Parathyroid adenoma (tissue), 2 donors: Measurements from ENCODE around the gene PPP6C.

Experiments
- H2AFZ ChIP-seq: fragments of 300-600 bp; sonication (generic); one replicate; pipeline ENCODE4 v1.7.0; 2017; ENCODE audit warnings: antibody characterized with exemption, mild to moderate bottlenecking
- H3K27ac ChIP-seq: fragments of 300-600 bp; sonication (generic); one replicate; pipeline ENCODE4 v1.7.0; 2017
- H3K27me3 ChIP-seq: fragments of 300-600 bp; sonication (generic); one replicate; pipeline ENCODE4 v1.7.0; 2017; ENCODE audit warnings: low read length; ENCODE audit not compliant: control insufficient read depth, insufficient read depth
- H3K36me3 ChIP-seq: fragments of 300-600 bp; sonication (generic); one replicate; pipeline ENCODE4 v1.7.0; 2017; ENCODE audit warnings: low read length; ENCODE audit not compliant: control insufficient read depth, insufficient read depth
- H3K4me1 ChIP-seq: fragments of 300-600 bp; sonication (generic); one replicate; pipeline ENCODE4 v1.7.0; 2017; ENCODE audit warnings: control low read depth
- H3K4me2 ChIP-seq: fragments of 300-600 bp; sonication (generic); one replicate; pipeline ENCODE4 v1.7.0; 2017; ENCODE audit warnings: low read length
- H3K4me3 ChIP-seq: fragments of 300-600 bp; sonication (generic); one replicate; pipeline ENCODE4 v1.7.0; 2017; ENCODE audit warnings: low read depth, low read length
- H3K79me2 ChIP-seq: fragments of 300-600 bp; sonication (generic); one replicate; pipeline ENCODE4 v1.7.0; 2017; ENCODE audit warnings: control low read depth
- H3K9ac ChIP-seq: fragments of 300-600 bp; sonication (generic); one replicate; pipeline ENCODE4 v1.7.0; 2017; ENCODE audit warnings: mild to moderate bottlenecking
- H3K9me3 ChIP-seq: fragments of 300-600 bp; sonication (generic); one replicate; pipeline ENCODE4 v1.7.0; 2017; ENCODE audit warnings: low read length; ENCODE audit not compliant: control insufficient read depth
- TF ChIP-seq, protein P1 (sequence below): fragments of 300-600 bp; sonication (generic); IDR thresholded peaks from one replicate; pipeline ENCODE4 v1.7.0; 2017; ENCODE audit warnings: antibody characterized with exemption, mild to moderate bottlenecking
- donor health status: primary hyperparathyroidism.

PPP6C gene

DNA sequence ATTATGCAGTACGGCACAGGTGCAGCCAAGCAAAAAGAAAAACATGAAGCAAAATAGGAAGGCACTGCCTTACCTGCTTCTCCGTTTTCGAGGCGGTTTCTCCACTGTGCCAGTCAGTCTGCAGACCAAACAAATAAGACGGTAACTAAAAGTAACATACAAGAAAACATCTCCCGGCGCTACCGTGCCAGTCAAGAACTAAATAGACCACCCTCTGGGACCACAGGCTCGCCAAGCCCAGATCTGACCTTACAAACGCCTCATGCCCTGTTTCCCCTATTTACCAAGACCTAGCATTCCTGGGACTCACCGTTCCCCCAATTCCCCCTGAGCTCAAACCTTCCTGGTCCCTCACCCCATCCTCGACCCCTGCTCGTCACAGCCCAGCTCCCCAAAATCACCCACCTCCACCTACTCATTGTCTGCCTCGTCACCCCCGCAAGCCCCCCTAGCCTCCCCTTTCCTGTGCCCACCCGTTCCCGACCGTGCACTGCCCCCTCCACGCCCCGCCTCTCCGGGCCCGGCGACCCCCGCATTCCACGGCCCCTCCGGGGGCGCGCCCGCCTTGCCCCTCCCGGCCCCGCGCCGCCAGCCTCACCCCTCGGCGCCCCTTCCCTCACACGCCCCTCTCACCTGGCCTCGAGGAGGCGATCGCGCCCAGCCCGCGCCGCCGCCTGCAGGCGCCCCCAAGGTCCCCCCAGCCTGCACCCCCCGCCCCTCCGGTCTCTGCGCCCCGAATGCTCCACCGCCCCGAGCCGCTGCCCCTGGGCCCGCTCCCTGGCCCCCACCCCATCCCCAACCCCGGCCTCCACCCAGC, 46.8 kb downstream of the PPP6C start:
- Histone ChIP-seq H3K4me2 (peak overlapping the region; percentile 94), H3K4me3 (peak overlapping the region; percentile 56), H3K9ac (no peak overlapping the region), H3K36me3 (no peaks in the 10 kb centered on the region), H2AFZ (peak overlapping the region; percentile 69), H3K27me3 (no peaks in the 10 kb centered on the region), H3K4me1 (no peaks in the 10 kb centered on the region), H3K27ac (no peak overlapping the region), H3K9me3 (no peaks in the 10 kb centered on the region), H3K79me2 (no peaks in the 10 kb centered on the region)
- TF ChIP-seq, protein P1, sequence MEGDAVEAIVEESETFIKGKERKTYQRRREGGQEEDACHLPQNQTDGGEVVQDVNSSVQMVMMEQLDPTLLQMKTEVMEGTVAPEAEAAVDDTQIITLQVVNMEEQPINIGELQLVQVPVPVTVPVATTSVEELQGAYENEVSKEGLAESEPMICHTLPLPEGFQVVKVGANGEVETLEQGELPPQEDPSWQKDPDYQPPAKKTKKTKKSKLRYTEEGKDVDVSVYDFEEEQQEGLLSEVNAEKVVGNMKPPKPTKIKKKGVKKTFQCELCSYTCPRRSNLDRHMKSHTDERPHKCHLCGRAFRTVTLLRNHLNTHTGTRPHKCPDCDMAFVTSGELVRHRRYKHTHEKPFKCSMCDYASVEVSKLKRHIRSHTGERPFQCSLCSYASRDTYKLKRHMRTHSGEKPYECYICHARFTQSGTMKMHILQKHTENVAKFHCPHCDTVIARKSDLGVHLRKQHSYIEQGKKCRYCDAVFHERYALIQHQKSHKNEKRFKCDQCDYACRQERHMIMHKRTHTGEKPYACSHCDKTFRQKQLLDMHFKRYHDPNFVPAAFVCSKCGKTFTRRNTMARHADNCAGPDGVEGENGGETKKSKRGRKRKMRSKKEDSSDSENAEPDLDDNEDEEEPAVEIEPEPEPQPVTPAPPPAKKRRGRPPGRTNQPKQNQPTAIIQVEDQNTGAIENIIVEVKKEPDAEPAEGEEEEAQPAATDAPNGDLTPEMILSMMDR, result no peak

DNA sequence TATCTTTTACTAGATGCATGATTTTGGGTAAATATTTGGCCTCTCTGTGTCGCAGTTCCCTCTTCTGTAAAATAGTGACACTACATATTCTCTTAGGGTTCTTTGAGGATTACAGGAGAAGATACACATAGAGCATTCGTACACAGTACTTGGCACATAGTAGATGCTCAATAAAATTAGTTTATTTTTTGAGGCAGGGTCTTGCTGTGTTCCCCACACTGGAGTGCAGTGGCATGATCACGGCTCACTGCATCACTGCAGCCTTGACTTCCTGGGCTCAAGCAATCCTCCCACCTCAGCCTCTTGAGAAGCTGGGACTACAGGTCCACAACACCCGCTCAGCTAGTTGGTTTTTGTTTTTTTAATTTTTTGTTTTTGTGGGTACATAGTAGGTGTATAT, 47.9 kb downstream of the PPP6C start:
- no peak overlapping the region for H3K4me3 ChIP-seq
- H3K9ac ChIP-seq, result no peak overlapping the region
- H3K36me3 ChIP-seq, result no peaks in the 10 kb centered on the region
- H3K9me3 ChIP-seq, result no peaks in the 10 kb centered on the region
- H3K27ac ChIP-seq, result no peak overlapping the region
- H3K4me1 ChIP-seq, result no peaks in the 10 kb centered on the region
- no peaks in the 10 kb centered on the region for H3K27me3 ChIP-seq
- H2AFZ ChIP-seq, result no peak overlapping the region
- no peak overlapping the region for H3K4me2 ChIP-seq
- H3K79me2 ChIP-seq, result no peaks in the 10 kb centered on the region
- TF ChIP-seq, protein P1, result no peak

DNA sequence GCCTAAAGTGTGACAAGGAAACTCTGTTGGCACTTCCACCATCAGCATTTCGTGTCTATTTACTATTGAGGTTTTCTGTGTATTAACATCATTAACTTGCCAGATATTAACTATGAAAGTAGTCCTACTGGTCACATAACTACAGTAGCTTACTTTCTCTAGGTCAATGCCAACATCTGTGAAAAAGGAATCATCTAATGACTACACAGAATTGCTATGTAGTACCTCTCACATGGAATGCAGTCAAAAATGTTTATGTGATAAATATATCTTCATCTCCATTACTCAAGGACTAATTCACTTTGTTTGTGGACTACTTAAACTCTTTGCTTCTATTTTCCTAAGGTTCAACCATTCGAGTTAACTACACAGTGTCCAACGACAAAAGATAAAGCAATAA, 48.4 kb downstream of the PPP6C start:
- Histone ChIP-seq H3K4me1 (no peaks in the 10 kb centered on the region), H3K36me3 (no peaks in the 10 kb centered on the region), H3K4me2 (no peak overlapping the region), H3K27me3 (no peaks in the 10 kb centered on the region), H3K27ac (no peak overlapping the region), H3K4me3 (no peak overlapping the region), H3K9me3 (no peaks in the 10 kb centered on the region), H3K9ac (no peak overlapping the region), H3K79me2 (no peaks in the 10 kb centered on the region), H2AFZ (no peak overlapping the region)
- TF ChIP-seq, protein P1, result no peak

DNA sequence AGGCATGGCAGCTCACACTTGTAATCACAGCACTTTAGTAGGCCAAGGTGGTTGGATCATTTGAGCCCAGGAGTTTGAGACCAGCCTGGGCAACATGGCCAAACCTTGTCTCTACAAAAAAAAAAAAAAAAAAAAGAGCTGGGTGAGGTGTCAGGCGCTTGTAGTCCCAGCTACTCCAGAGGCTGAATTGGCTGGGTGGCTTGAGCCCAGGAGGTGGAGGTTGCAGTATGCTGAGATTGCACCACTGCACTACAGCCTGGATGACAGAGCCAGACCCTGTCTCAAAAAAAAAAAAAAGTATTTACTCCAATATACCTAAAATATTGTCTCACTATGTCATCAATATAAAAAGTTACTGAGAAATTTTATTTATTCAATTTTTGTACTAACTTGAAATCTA, 49.0 kb downstream of the PPP6C start:
- H3K36me3 ChIP-seq, result no peaks in the 10 kb centered on the region
- no peak overlapping the region for H2AFZ ChIP-seq
- H3K9me3 ChIP-seq, result no peaks in the 10 kb centered on the region
- H3K4me3 ChIP-seq, result no peak overlapping the region
- no peaks in the 10 kb centered on the region for H3K4me1 ChIP-seq
- H3K4me2 ChIP-seq, result no peak overlapping the region
- TF ChIP-seq, protein P1, result no peak
- no peak overlapping the region for H3K27ac ChIP-seq
- H3K27me3 ChIP-seq, result no peaks in the 10 kb centered on the region
- no peaks in the 10 kb centered on the region for H3K79me2 ChIP-seq
- no peak overlapping the region for H3K9ac ChIP-seq

DNA sequence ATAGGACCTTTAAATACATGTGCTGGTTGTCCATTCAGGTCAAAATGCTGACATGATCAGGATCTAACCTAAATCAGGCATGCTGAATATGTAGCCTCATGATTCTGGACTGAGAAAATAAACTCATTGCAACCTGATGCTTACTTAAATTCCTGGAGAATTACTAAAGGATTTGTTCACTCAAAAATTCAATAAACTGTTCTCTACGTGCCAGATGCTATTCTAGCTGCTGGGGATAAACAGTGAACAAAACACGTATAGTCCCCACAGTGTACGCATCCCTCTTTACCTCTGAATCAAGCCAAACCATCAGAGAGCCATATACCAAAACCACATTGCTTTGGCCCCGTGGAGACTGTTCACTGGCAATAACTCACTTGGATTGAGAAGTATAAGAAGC, 52.4 kb downstream of the PPP6C start:
- H2AFZ ChIP-seq, result no peak overlapping the region
- no peaks in the 10 kb centered on the region for H3K9me3 ChIP-seq
- no peak overlapping the region for H3K4me2 ChIP-seq
- TF ChIP-seq, protein P1, result no peak
- no peak overlapping the region for H3K4me3 ChIP-seq
- no peaks in the 10 kb centered on the region for H3K4me1 ChIP-seq
- H3K36me3 ChIP-seq, result no peaks in the 10 kb centered on the region
- H3K9ac ChIP-seq, result no peak overlapping the region
- no peak overlapping the region for H3K27ac ChIP-seq
- no peaks in the 10 kb centered on the region for H3K27me3 ChIP-seq
- H3K79me2 ChIP-seq, result no peaks in the 10 kb centered on the region
